SK-N-MC (cell line): ENCODE measurements around the gene RAP2B.

ENCODE experiments used
- EZH2 ChIP-seq: fragments of 200-600 bp; sonication (generic); IDR thresholded peaks from one replicate; pipeline ENCODE4 v1.6.1; 2017; ENCODE audit warnings: antibody characterized with exemption
- POLR2AphosphoS5 ChIP-seq: IDR thresholded peaks from 2 replicates; pipeline ENCODE4 v1.6.1; 2012; ENCODE audit warnings: mild to moderate bottlenecking, low read depth, low read length, borderline replicate concordance

DNA sequence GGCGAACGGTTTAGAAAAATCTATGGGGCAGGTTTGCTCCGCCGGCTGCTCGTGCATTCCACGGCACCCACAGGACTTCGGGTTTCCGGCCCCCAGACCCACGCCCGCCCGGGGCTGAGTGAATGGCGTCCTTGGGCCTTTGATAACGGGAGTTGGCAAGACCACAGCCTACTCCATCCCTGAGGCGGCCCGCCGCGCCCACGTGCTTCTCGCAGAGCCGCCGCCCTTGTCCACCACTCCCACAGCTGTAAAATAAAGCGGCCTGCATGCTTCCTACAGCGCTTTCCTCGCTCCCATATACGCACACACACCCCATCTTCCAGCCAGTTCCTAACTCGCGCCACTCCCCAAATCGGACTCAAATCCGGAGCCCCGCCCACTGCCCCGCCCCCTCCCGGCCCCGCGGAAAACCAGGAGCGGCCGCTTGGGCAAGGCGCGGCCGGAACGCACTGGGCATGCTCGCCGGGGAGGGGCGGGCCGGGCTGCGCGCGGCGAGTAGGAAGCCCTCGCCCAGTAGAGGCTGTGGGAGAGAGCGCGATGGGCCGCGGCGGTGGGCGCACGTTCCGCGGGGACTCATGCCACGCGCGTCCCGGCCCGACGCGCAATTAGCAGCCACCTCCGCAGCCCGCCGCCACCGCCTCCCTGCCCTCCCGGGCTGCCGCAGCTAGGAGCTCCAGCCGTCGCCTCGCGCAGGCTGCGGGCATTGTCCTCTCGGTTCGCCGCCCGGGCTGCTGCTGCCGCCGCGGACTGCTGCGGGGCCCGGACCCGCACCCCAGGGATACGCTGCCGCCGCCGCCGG lies at the start of gene RAP2B:
- TF ChIP-seq POLR2AphosphoS5, result peak; percentile 94; the same call in 1 of the 2 replicates
- no peak for TF ChIP-seq EZH2
